Measurements from ENCODE around the gene SRRM2. TPM values are rescaled to one million over a fixed set of nuclear protein-coding genes. Genes with fewer than 3 reads are reported as not detected.

SRRM2 gene
- total and polyA plus RNA-seq, 4 donors = 316 to 589 (median 447) TPM

- no peaks in the 10 kb centered on the region for H3K4me1 ChIP-seq (ENCODE audit: control insufficient read depth in 5 of 5, insufficient read depth in 5 of 5, low read length in 5 of 5)
- TF ChIP-seq, protein P1, sequence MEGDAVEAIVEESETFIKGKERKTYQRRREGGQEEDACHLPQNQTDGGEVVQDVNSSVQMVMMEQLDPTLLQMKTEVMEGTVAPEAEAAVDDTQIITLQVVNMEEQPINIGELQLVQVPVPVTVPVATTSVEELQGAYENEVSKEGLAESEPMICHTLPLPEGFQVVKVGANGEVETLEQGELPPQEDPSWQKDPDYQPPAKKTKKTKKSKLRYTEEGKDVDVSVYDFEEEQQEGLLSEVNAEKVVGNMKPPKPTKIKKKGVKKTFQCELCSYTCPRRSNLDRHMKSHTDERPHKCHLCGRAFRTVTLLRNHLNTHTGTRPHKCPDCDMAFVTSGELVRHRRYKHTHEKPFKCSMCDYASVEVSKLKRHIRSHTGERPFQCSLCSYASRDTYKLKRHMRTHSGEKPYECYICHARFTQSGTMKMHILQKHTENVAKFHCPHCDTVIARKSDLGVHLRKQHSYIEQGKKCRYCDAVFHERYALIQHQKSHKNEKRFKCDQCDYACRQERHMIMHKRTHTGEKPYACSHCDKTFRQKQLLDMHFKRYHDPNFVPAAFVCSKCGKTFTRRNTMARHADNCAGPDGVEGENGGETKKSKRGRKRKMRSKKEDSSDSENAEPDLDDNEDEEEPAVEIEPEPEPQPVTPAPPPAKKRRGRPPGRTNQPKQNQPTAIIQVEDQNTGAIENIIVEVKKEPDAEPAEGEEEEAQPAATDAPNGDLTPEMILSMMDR (IDR thresholded peaks at IDR 0.05; ENCODE audit: control extremely low read depth, extremely low read depth) = no peak
- WGBS, 2 donors = 84 to 88% methylated on average over 18 of the region's 18 CpGs
- H3K9ac ChIP-seq (ENCODE audit: insufficient read depth in 1 of 2, low read length in 2 of 2) = no peak overlapping the region
- peaks cover 0 to 6% (median 0%) of the 10 kb centered on the region in 3 donors for H3K27me3 ChIP-seq (ENCODE audit: control insufficient read depth in 3 of 3, insufficient read depth in 3 of 3, low read length in 2 of 3)
- no peaks in the 10 kb centered on the region for H3K9me3 ChIP-seq (ENCODE audit: control insufficient read depth in 4 of 4, insufficient read depth in 3 of 4, low read length in 3 of 4)
- DNase-seq (peak in 1 of 3 donors; percentile 7), ATAC-seq (ENCODE audit: insufficient read depth, low FRiP score) (no peak)
- no peaks in the 10 kb centered on the region for H3K36me3 ChIP-seq (ENCODE audit: control insufficient read depth in 4 of 4, insufficient read depth in 4 of 4, low read length in 4 of 4)
- H3K27ac ChIP-seq (ENCODE audit: low read depth in 1 of 2, low read length in 1 of 2) = no peak overlapping the region
- H3K4me3 ChIP-seq = no peak overlapping the region
These were observed 66.9 kb downstream of the SRRM2 start for GRCh38 chr16:2819179-2819938.

DNA sequence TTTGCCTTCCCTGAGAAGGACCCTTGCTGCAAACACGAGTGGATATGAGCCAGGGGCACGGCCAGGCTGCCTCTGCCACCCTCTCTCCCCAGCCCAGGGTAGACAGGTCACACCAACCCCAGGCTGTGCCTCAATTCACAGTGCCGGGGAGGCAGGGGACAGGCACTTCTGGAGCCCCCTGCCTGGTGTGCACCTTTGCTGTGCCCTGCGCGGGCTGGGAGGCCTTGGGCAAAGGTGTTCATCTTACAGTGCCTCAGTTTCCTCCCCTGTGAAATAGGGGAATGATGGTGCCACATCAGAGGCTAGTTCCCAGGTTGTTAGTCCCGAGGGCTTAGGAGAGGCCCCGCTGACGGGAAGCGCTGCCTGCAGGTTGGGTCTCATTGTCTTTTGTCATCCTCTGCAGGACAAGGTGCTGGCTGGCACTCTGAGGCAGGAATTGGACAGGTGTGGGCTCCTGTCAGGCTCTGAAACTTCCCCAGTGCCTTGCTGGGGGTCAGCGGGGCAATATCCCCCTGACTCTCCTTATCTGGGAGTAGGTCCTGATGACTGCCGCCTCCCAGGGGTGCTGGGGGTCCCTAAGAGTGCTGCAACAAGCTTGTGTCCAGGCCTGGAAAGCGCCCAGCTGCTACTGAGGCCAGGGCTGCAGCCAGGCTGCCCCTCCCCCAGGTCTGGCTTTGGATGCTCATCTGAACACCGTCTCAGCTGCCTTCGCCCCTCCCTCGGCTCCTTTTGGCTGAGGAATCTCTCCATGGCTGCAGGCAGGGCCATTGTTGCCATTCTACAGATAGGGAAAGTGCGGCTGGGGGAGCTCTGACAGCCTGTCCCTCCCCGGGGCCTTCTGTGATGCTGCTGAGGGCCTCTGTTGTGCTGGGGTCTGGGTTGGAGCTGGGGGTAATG is 67.7 kb downstream of the SRRM2 start:
- no peaks in the 10 kb centered on the region for H3K4me1 ChIP-seq (ENCODE audit: control insufficient read depth in 5 of 5, insufficient read depth in 5 of 5, low read length in 5 of 5)
- no peak overlapping the region for H3K9ac ChIP-seq (ENCODE audit: insufficient read depth in 1 of 2, low read length in 2 of 2)
- H3K27ac ChIP-seq (ENCODE audit: low read depth in 1 of 2, low read length in 1 of 2) = no peak overlapping the region
- peaks cover 0 to 3% (median 0%) of the 10 kb centered on the region in 3 donors for H3K27me3 ChIP-seq (ENCODE audit: control insufficient read depth in 3 of 3, insufficient read depth in 3 of 3, low read length in 2 of 3)
- no peaks in the 10 kb centered on the region for H3K9me3 ChIP-seq (ENCODE audit: control insufficient read depth in 4 of 4, insufficient read depth in 3 of 4, low read length in 3 of 4)
- no peaks in the 10 kb centered on the region for H3K36me3 ChIP-seq (ENCODE audit: control insufficient read depth in 4 of 4, insufficient read depth in 4 of 4, low read length in 4 of 4)
- WGBS, 2 donors = 75 to 89% methylated on average over 17 of the region's 17 CpGs
- ATAC-seq (ENCODE audit: insufficient read depth, low FRiP score) = no peak
- TF ChIP-seq, protein P1 (IDR thresholded peaks at IDR 0.05; ENCODE audit: control extremely low read depth, extremely low read depth) = no peak
- DNase-seq = no peak
- H3K4me3 ChIP-seq = no peak overlapping the region

Small RNAs within 50 kb of the gene (small RNA-seq; reads per million reads assigned to genes)
- gene SNORA3C (ENCODE audit: low replicate concordance) = 0.06 reads per million

Other genes with a start within 250 kb of the SRRM2 start
- 100 to 1,000 TPM in 1 of 2 donors, 10 to 100 TPM in 1; 39.0 to 297 TPM for gene ATP6V0C, start 238.7 kb upstream of the SRRM2 start, total RNA-seq
- 100 to 1,000 TPM; 203 to 410 TPM for gene ATP6V0C, start 238.7 kb upstream of the SRRM2 start, polyA plus RNA-seq
- 10 to 100 TPM; 27.2 to 59.7 TPM for gene AMDHD2, start 232.3 kb upstream of the SRRM2 start, total RNA-seq
- 10 to 100 TPM; 44.0 to 60.4 TPM for gene AMDHD2, start 232.3 kb upstream of the SRRM2 start, polyA plus RNA-seq
- gene CEMP1, start 221.2 kb upstream of the SRRM2 start, total RNA-seq = 1 to 10 TPM in 1 of 2 donors, under 1 TPM in 1; 0.65 to 2.1 TPM
- 1 to 10 TPM; 1.1 to 1.6 TPM for gene CEMP1, start 221.2 kb upstream of the SRRM2 start, polyA plus RNA-seq
- 10 to 100 TPM; 35.0 to 79.0 TPM for gene PDPK1, start 214.6 kb upstream of the SRRM2 start, total RNA-seq
- 10 to 100 TPM; 16.7 to 32.6 TPM for gene PDPK1, start 214.6 kb upstream of the SRRM2 start, polyA plus RNA-seq
- 10 to 100 TPM; 18.0 to 31.3 TPM for gene KCTD5, start 70.1 kb upstream of the SRRM2 start, total RNA-seq
- 10 to 100 TPM; 17.1 to 31.8 TPM for gene KCTD5, start 70.1 kb upstream of the SRRM2 start, polyA plus RNA-seq
- gene PRSS27, start 32.4 kb upstream of the SRRM2 start, total RNA-seq = 1 to 10 TPM; 1.1 to 2.4 TPM
- 1 to 10 TPM; 1.8 to 2.5 TPM for gene PRSS27, start 32.4 kb upstream of the SRRM2 start, polyA plus RNA-seq
- gene ELOB, start 24.6 kb downstream of the SRRM2 start, total RNA-seq = 100 to 1,000 TPM in 1 of 2 donors, 10 to 100 TPM in 1; 87.0 to 285 TPM
- 100 to 1,000 TPM; 408 to 740 TPM for gene ELOB, start 24.6 kb downstream of the SRRM2 start, polyA plus RNA-seq
- gene PRSS33, start 34.9 kb downstream of the SRRM2 start, total RNA-seq = under 1 TPM in 1 of 2 donors, not detected in 1; 0.12 TPM
- under 1 TPM in 1 of 2 donors, not detected in 1; 0.08 TPM for gene PRSS33, start 34.9 kb downstream of the SRRM2 start, polyA plus RNA-seq
- not detected for gene PRSS41, start 45.8 kb downstream of the SRRM2 start, total RNA-seq
- not detected for gene PRSS41, start 45.8 kb downstream of the SRRM2 start, polyA plus RNA-seq
- 1 to 10 TPM in 1 of 2 donors, not detected in 1; 7.9 TPM for gene PRSS21, start 64.6 kb downstream of the SRRM2 start, total RNA-seq
- 1 to 10 TPM in 1 of 2 donors, under 1 TPM in 1; 0.77 to 4.2 TPM for gene PRSS21, start 64.6 kb downstream of the SRRM2 start, polyA plus RNA-seq
- 1 to 10 TPM; 4.7 to 6.1 TPM for gene ZG16B, start 77.7 kb downstream of the SRRM2 start, total RNA-seq
- gene ZG16B, start 77.7 kb downstream of the SRRM2 start, polyA plus RNA-seq = 1 to 10 TPM; 2.1 to 3.9 TPM
- 10 to 100 TPM; 11.5 to 34.1 TPM for gene PRSS22, start 105.5 kb downstream of the SRRM2 start, total RNA-seq
- 10 to 100 TPM; 27.3 to 30.1 TPM for gene PRSS22, start 105.5 kb downstream of the SRRM2 start, polyA plus RNA-seq
- 10 to 100 TPM; 26.7 to 38.0 TPM for gene FLYWCH2, start 130.6 kb downstream of the SRRM2 start, total RNA-seq
- gene FLYWCH2, start 130.6 kb downstream of the SRRM2 start, polyA plus RNA-seq = 10 to 100 TPM; 40.4 to 40.6 TPM
- gene FLYWCH1, start 159.3 kb downstream of the SRRM2 start, total RNA-seq = 10 to 100 TPM; 15.0 to 34.3 TPM
- 10 to 100 TPM; 13.3 to 27.7 TPM for gene FLYWCH1, start 159.3 kb downstream of the SRRM2 start, polyA plus RNA-seq
- under 1 TPM in 1 of 2 donors, not detected in 1; 0.15 TPM for gene KREMEN2, start 211.6 kb downstream of the SRRM2 start, total RNA-seq
- gene KREMEN2, start 211.6 kb downstream of the SRRM2 start, polyA plus RNA-seq = under 1 TPM; 0.06 to 0.14 TPM
- gene PAQR4, start 216.7 kb downstream of the SRRM2 start, total RNA-seq = 10 to 100 TPM in 1 of 2 donors, 1 to 10 TPM in 1; 4.0 to 21.3 TPM
- 10 to 100 TPM; 10.6 to 15.6 TPM for gene PAQR4, start 216.7 kb downstream of the SRRM2 start, polyA plus RNA-seq
- 1 to 10 TPM; 2.9 to 5.9 TPM for gene PKMYT1, start 227.8 kb downstream of the SRRM2 start, total RNA-seq
- gene PKMYT1, start 227.8 kb downstream of the SRRM2 start, polyA plus RNA-seq = 1 to 10 TPM; 4.6 to 9.4 TPM